GM12875 (cell line): ENCODE results near the gene EMX1.

Experiments
- H3K4me3 ChIP-seq: one replicate; pipeline ENCODE4 v1.5.1; 2011; ENCODE audit warnings: low read depth, low read length, control low read depth
- TF ChIP-seq, protein P1 (sequence below): IDR thresholded peaks from 2 replicates; pipeline ENCODE4 v1.5.1; 2011; ENCODE audit warnings: low read depth, mild to moderate bottlenecking, control low read depth, inconsistent platforms, low read length, moderate library complexity, borderline replicate concordance; ENCODE audit not compliant: insufficient read depth

Gene EMX1

DNA sequence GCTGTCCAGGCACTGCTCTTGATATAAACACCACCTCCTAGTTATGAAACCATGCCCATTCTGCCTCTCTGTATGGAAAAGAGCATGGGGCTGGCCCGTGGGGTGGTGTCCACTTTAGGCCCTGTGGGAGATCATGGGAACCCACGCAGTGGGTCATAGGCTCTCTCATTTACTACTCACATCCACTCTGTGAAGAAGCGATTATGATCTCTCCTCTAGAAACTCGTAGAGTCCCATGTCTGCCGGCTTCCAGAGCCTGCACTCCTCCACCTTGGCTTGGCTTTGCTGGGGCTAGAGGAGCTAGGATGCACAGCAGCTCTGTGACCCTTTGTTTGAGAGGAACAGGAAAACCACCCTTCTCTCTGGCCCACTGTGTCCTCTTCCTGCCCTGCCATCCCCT lies 15.9 kb downstream of the EMX1 start:
- no peak overlapping the region for H3K4me3 ChIP-seq
- TF ChIP-seq, protein P1, sequence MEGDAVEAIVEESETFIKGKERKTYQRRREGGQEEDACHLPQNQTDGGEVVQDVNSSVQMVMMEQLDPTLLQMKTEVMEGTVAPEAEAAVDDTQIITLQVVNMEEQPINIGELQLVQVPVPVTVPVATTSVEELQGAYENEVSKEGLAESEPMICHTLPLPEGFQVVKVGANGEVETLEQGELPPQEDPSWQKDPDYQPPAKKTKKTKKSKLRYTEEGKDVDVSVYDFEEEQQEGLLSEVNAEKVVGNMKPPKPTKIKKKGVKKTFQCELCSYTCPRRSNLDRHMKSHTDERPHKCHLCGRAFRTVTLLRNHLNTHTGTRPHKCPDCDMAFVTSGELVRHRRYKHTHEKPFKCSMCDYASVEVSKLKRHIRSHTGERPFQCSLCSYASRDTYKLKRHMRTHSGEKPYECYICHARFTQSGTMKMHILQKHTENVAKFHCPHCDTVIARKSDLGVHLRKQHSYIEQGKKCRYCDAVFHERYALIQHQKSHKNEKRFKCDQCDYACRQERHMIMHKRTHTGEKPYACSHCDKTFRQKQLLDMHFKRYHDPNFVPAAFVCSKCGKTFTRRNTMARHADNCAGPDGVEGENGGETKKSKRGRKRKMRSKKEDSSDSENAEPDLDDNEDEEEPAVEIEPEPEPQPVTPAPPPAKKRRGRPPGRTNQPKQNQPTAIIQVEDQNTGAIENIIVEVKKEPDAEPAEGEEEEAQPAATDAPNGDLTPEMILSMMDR, result no peak

DNA sequence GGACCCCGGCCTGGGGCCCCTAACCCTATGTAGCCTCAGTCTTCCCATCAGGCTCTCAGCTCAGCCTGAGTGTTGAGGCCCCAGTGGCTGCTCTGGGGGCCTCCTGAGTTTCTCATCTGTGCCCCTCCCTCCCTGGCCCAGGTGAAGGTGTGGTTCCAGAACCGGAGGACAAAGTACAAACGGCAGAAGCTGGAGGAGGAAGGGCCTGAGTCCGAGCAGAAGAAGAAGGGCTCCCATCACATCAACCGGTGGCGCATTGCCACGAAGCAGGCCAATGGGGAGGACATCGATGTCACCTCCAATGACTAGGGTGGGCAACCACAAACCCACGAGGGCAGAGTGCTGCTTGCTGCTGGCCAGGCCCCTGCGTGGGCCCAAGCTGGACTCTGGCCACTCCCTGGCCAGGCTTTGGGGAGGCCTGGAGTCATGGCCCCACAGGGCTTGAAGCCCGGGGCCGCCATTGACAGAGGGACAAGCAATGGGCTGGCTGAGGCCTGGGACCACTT lies 16.4 kb downstream of the EMX1 start:
- H3K4me3 ChIP-seq, result no peak overlapping the region
- TF ChIP-seq, protein P1, result no peak

DNA sequence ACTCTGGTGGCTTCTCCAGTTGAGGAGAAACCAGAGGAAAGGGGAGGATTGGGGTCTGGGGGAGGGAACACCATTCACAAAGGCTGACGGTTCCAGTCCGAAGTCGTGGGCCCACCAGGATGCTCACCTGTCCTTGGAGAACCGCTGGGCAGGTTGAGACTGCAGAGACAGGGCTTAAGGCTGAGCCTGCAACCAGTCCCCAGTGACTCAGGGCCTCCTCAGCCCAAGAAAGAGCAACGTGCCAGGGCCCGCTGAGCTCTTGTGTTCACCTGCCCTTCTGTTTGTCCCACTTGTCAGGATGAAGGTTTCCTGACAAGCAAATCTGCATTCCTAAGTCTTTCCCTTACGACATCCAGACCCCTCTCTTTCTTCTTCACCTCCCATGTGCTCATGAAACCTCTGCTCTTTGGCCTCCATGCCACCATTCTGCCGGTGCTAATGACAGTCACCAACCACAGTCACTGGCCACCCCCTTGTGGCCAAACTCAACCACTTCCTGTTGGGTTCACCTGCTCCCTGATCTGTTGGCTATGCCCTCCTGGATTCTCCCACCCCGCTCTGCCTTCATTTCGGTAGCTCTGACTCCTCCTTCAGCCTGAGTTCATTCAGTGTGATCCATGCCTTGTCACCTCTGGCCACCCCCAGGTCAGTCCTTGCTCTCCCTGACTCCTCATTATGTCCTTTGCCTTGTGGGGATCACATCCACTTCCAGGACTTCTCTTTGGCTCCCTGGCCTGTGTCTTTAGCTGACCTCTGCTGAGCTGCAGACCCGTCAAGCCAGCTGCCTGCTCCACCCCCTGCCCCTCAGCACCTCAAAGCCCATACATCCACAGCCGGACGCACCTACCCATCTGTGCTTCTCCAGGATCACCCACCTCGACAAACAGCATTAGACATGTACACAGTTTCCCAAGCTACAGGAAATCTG lies 17.6 kb downstream of the EMX1 start:
- H3K4me3 ChIP-seq, result no peak overlapping the region
- TF ChIP-seq, protein P1, result 0 out of 2 replicates have a peak, but pooled peaks have one; percentile 39

DNA sequence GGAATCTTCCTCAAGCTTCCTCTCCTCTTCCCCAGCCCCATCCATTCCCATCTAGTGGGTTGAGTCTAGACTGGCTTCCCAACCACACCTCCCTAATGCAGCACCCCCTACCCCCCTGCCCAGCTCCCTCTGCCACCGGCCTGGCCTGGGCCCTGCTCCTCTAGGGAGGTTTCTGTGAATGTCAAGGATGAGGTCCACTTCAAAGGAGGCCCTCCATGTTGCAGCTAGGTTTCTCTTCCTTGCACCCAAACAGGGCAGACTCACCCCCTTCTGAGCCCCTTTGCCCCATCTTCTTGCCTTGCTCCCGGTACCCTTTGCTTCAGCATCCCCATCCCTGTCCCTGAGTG lies 18.3 kb downstream of the EMX1 start:
- H3K4me3 ChIP-seq, result no peak overlapping the region
- TF ChIP-seq, protein P1, result no peak

DNA sequence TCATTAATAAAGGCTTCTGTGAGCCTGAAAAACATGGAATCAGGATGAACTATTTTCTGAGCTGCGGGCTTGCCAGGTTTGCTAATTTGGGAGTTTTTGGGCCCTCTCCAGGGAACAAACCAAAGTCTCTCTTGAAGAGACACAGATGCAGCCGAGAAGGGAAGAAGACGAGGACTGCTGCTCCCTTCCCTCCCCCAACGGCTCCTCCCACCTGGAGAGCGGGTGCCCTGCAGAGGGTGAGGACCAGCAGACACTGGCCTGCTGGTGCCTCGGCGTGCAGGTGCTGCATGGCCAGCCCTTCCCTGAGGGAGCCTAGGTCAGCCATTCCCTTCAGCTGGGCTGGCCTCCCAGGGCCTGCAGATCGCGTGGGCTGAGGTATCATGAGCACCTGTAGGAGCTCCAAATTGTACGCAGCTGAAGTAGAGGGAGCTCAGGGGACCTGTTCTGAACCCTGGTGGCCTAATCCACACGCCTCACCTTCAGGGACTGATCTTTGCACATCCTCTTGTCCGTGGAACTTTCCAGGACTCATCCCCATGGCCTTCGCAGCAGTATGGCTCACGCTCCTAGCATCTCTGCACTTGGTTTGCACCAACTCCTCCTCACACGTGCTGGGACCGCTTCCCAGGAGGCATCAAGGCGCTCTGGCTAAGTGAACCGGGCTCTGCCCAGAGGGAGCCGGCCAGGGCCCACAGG lies 19.5 kb downstream of the EMX1 start:
- H3K4me3 ChIP-seq, result no peak overlapping the region
- TF ChIP-seq, protein P1, result no peak

DNA sequence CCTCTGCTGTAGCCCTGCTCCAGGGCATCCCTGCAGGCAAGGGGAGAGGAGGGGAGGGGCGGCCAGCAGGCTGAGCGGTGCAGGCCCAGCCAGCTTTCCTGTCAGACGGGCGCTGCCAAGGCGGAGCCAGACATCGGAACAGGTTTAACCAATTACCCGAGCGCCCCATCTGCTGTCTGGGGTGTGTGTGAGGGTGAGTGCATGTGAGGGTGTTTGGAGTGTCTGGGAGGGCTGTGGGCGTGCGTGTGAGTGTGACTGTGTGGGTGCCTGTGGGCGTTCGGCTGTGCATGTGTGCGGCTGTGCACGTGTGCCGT lies 20.0 kb downstream of the EMX1 start:
- no peak overlapping the region for H3K4me3 ChIP-seq
- TF ChIP-seq, protein P1, result no peak
